CD4-positive, alpha-beta T cell treated with Interleukin-21 for 1 hour (primary cell): ENCODE measurements around the gene PLEKHA8.
"Not testable (repeated sequence)": the region's sequence is repeated elsewhere in the genome, so short reads cannot be mapped to it uniquely, and the experiment has no call there.

Experiments used
- DNase-seq: peaks from one replicate; pipeline ENCODE4 v3.0.0-alpha.2; 2020

PLEKHA8 gene

GRCh38 chr7:30068117-30068516 is 39.9 kb downstream of the PLEKHA8 start:
- DNase-seq = no peak

DNA sequence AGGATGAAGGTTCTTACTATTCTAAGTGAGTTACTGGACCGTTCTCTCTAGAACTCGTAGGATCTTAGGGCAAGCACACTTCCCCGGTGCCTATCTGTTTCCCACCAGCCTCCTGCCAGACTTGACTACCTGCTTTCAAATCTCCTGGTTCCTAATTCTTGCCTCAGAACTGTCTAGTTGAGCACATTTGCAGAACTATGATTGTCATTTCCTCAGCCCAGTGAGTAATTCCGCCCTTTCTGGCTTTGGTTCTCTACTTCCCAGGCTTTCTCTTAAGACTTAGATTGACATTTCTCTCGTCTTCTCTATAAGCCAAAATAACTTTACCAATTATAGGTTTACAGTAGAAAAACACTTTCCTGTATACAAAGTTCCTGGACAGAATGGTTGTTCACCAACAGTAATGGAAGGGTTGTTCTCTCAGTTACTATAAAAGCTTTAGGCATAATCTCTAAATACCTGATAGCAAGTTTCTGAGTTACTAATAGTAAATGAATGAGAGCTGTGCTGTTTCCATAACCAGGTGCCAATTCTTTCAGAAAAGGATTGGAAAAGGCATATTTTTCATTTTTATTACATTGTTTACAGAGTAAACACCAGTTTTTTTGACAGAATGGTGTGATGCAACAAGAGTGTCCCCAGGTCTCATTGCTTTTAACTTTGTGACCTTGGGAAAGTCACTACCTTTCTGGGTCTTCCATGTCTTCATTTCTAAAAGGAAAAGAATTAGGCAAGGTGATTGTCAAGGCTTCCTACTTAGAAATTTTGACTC is 41.1 kb downstream of the PLEKHA8 start:
- no peak for DNase-seq

DNA sequence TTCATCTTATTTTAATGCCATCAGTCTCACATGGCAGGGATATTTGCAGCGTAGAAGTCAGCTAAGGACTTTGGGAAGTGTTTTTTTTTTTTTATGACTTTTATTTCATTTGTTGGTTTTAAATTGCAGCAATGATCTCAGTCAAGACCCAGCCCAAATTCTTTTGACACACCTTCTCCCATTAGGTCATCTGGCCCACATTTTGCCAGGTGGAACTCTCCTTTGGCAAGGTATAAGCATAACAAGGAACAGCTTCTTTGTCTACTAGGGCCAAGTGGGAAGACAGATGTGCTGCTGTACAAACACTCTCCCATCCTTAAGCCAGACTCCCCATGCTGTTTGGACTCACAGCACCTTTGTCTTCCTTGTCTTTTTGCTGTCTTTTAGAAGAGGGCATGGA is 41.8 kb downstream of the PLEKHA8 start:
- DNase-seq = no peak

GRCh38 chr7:30072735-30073134 is 44.5 kb downstream of the PLEKHA8 start:
- DNase-seq = no peak

DNA sequence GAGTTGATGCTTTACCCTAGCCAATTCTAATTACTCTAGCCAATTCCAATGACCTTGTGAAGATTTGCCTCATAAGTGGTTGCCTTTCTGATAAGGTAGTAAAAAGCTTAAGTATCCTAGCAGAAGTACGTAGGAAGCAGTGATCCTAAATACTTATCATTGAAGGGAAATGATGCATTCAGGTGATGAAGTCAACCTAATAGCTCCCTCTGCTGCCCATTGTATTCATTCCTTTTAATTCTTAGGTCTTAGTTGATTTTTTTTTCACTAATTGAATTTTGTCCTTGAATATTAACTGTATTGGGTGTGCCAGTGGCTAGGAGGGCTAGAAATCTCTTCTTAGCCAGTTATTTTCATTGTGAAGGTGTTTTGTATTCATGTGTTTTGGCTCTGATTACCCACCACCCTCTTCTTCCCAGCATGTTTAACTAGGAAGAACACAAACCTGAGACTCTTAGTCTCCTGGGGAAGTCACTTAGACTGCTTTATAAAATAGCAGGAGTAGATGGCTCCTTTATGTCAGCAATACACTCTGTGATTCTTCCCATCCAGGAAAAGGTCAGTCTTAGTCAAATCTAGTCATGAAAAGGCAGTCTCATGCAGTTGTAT is 46.3 kb downstream of the PLEKHA8 start:
- peak; percentile 5 for DNase-seq

GRCh38 chr7:30076411-30076810 is 48.2 kb downstream of the PLEKHA8 start:
- DNase-seq = no peak

DNA sequence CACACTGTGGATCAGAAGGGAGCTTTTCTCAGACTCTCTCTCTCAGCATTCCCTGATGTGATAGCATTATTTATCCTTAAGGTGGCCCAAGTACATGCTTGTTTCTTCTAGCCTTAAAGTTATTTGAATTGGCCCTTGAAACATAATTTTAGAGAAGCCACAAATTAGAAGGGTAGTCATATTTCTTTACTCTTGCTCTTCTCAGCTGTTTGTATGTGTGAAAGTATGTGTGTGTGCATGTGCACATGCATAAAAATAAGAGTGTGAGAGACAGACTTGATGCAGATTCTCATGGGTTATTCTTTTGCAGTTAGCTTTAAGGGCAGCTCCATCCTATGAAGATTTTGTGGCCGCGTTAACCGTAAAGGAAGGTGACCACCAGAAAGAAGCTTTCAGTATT is 50.1 kb downstream of the PLEKHA8 start:
- no peak for DNase-seq

- DNase-seq = no peak
Measured at GRCh38 chr7:30079880-30080279, 51.7 kb downstream of the PLEKHA8 start.

DNA sequence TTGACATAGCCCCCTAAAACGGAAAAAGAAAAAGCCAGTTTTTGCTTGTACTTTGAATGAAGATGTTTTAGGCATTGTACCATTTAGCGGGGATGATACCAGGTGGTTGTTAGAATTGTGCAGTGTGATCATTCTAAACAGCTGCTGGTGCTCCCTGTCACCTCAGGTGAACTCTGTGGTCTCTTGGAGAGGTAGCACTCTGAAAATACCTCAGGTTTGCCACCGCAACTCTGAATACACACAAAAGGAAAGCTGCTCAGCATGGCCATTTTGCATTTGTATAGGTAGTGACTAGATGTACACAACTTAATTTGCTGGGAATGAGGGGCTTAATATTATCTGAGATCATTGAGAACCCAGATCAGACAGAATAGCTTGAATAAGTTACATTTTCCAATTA is 52.6 kb downstream of the PLEKHA8 start:
- no peak for DNase-seq

DNA sequence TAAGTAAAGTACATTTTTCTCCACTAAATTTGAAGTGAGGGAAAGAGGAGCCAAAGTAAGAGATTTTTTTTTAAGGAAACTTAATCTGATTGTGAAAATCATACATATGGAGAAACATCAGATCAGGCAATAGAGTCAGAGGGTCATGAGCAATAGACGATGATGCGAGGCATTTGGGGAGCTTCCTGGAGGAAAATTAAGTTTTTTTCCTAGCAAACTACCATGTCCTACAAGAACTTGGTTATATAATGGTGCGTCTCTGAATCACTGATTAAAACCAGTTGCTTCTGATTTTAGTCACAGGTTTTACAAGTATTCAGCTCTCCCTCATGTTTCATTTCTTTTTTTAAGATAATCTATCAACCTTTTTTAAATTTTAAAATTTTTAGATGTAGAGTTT is 54.5 kb downstream of the PLEKHA8 start:
- no peak for DNase-seq

DNA sequence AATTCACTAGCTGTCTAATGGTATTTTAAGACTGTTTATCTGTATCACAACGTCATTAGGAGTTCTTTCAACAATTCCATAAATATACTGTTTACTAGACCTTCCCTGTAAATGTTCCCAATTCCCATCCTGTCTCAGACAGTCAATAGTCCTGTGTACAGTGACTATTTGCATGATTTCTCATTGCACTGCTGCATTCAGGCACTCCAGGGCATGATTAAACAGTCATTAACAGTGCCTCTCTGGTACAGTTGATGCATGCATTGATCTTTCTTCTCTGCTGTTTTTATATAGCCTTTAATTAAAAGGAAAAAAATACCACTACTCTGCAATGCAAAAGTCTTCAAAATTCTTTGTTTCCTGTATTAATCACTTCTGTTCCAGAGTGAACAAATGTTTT is 55.1 kb downstream of the PLEKHA8 start:
- DNase-seq = no peak

- DNase-seq = no peak
Measured at GRCh38 chr7:30084212-30084611, 56.0 kb downstream of the PLEKHA8 start.

DNA sequence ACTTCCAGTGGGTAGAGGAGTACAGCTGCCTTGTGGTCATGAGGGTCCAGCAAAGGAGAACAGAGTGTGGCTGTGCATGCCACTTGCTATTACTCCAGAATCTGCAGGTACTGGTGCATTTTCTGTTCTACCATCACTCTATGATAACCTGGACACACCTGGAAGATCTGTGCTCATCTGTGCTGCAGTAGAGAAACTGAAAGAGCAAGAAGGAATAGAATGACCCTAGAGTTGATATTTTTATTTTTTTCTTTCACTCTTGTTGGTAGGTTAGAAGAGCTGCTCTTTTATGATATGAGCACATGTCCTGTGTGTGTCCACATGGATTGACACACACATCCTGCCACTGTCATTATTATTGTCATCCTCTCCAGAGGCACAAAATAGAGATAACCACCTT is 58.3 kb downstream of the PLEKHA8 start:
- no peak for DNase-seq

DNA sequence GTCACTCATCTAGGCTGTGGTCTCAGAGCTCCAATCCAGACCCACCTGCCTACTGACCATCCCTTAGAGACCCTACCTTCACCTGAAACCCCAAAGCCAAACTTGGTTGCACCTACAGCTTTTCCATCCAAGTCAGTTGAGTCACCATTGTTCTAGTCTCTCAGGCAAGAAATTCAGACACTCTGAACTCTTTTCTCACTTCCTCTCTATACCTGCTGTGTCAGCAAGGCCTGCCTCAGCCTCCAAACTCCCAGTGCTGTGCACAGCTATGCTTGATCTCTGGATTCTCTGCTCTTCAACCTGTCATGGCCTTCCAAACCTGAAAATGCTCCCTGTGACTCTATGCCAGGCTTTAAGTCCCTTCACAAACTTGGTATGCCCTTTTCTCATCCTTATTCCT is 59.2 kb downstream of the PLEKHA8 start:
- DNase-seq = no peak

DNA sequence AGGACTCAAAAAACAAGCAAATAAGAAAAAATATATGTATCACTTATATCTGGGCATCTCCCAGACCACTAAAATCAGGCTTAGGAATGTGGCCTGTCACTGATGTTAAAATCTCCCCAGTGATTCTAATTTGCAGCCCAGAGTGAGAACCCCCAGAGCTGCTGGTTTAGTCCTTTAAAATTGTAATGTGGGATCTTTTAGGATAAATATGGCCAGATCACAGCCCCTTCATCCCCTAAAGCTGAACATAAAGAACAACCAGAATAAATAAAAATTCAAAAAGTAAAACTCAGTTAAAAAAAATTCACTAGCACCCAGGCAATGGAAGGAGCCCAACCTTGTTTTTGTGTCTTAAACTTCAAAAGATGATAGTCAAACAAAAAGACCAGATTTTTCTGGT is 60.1 kb downstream of the PLEKHA8 start:
- DNase-seq = no peak

DNA sequence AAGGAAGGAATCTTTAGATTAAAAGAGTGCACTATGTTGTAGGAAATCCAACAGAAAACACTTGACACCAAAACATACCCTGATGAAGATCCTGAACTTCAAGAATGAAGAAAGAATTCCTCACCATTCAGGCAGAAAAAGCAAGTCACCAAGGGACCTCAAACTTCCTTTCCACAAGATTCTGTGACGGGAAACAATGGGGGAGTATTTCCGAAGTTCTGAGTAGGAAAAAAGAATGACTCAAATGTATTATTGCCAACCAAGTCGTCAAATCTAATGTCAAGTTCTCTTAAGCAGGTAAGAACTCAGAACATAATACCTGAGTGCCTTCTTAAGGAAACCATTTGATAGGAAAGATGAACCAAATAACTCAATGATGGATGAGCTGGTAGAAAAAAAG is 61.9 kb downstream of the PLEKHA8 start:
- no peak for DNase-seq

DNA sequence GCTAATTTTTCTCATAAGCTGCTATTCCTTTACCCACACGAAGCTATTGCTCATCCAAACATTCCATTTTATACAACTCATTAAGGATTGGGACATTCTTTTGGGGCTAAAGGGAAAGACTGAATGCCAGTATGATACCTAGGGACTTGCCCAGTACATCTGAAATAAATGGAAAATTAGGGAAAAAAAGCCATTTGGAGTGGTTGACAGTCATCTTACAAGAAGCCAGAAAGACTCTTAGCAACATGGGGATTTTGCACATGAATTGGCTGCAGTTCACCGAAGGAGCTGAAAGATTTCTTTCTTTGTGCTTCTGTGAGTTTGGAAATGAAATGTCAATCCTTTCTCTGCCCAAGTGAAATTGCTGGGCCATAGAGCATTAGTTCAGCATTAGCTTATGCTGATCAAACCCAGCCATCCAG is 63.3 kb downstream of the PLEKHA8 start:
- no peak for DNase-seq

DNA sequence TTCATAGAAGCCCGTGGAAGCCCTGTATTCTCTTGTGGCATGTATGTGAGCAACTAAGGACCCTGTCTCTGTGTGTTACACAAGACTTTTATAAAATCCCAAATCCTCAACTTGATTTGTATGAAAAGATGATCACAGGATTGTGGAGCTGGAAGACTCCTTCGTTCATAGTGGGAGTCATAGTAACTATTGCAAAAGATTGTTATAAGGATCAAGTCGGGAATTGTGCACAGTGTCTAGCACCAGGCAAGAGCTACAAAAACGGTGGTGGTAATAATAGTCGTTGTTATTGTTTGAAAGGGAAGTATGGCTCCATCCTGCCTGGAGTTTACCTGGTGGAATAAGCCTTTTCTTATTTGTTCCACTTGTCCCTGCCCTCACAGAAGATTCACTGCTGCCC is 63.8 kb downstream of the PLEKHA8 start:
- DNase-seq = no peak

DNA sequence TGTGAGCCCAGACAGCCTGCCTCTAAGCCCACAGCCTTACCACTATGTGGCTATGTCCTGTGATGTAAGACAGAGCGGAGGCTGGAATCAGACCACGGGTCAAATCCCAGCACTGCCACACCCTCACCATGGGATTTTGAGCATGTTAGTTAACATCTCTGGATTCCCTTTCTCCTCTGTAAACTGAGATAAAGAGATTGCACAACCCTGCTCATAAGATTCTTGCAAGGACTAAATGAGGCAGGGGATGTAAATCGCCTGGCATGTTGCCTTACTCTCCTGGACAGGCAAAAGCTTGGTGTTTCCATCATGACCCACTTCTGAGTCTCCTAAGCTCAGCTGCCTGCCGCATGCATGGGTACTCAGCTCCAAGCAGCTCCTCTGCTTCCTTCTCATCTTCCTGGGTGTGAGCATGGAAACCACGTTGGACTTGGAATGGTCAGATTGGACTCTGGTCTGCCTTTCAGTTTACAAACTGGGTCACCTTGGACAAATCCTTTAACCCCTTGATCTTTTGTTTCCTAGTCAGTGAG is 65.3 kb downstream of the PLEKHA8 start:
- DNase-seq = no peak

DNA sequence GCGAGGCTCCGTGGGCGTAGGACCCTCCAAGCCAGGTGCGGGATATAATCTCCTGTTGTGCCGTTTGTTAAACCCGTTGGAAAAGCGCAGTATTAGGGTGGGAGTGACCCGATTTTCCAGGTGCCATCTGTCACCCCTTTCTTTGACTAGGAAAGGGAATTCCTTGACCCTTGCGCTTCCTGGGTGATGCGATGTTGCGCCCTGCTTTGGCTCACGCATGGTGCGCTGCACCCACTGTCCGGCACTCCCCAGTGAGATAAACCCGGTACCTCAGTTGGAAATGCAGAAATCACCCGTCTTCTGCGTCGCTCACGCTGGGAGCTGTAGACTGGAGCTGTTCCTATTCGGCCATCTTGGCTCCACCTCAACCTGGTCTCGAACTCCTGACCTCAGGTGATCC is 70.4 kb downstream of the PLEKHA8 start:
- not testable (repeated sequence) for DNase-seq

- DNase-seq = no peak
Measured at GRCh38 chr7:30102281-30102680, 74.1 kb downstream of the PLEKHA8 start.

GRCh38 chr7:30104157-30104556 is 75.9 kb downstream of the PLEKHA8 start:
- no peak for DNase-seq

DNA sequence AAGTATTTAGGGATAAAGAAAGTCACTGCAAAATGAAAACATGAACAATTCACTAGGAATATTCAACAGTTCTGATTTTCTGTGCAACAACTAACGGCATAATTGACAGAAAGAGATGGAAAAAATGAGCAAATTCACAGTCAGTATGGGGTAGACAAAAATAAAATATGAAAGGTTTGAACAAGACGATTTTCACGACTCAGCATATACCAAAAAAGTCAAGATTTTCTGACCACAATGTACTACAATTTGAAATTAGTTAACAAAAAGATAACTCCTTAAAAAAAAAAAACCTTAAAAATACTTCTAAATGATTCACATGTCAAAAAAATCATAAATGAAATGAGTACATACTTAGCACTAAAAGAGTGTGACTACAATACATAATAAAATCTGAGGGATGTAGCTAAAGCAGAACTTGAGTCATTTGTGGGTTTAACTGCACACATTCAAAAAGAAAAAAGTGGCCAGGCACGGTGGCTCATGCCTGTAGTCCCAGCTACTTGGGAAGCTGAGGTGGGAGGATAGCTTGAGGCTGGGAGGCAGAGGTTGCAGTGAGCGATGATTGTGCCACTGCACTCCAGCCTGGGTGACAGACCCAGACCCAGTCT is 84.0 kb downstream of the PLEKHA8 start:
- DNase-seq = no peak

- no peak for DNase-seq
Measured at GRCh38 chr7:30113144-30113543, 84.9 kb downstream of the PLEKHA8 start.
